GM12801 (cell line): Measurements from ENCODE around the gene SYPL1.

Experiments
- CTCF ChIP-seq: IDR thresholded peaks from one replicate; pipeline ENCODE4 v1.5.1; 2011; ENCODE audit warnings: control low read depth; ENCODE audit not compliant: insufficient read length; ENCODE audit errors: extremely low read depth

SYPL1 gene

GRCh38 chr7:106099539-106099938, 12.6 kb downstream of the SYPL1 start:
- TF ChIP-seq CTCF, result no peak

- TF ChIP-seq CTCF, result no peak
Measured at GRCh38 chr7:106098889-106099288, 13.2 kb downstream of the SYPL1 start.

GRCh38 chr7:106095634-106096033, 16.5 kb downstream of the SYPL1 start:
- TF ChIP-seq CTCF, result no peak

GRCh38 chr7:106094780-106095179, 17.3 kb downstream of the SYPL1 start:
- TF ChIP-seq CTCF, result no peak

- no peak for TF ChIP-seq CTCF
Measured at GRCh38 chr7:106092204-106092603, 19.9 kb downstream of the SYPL1 start.

GRCh38 chr7:106089647-106090046, 22.5 kb downstream of the SYPL1 start:
- no peak for TF ChIP-seq CTCF

GRCh38 chr7:106088014-106088413, 24.1 kb downstream of the SYPL1 start:
- TF ChIP-seq CTCF, result no peak

GRCh38 chr7:106086062-106086461, 26.1 kb downstream of the SYPL1 start:
- TF ChIP-seq CTCF, result no peak
